GM18870 (cell line): ENCODE data around the gene SUN1.

ENCODE experiments used
- ATAC-seq: cut with Tn5 transposase; IDR thresholded peaks from one replicate; pipeline ENCODE4 v1.9.1; 2021; ENCODE audit warnings: moderate library complexity; ENCODE audit not compliant: unreplicated experiment

Gene SUN1

DNA sequence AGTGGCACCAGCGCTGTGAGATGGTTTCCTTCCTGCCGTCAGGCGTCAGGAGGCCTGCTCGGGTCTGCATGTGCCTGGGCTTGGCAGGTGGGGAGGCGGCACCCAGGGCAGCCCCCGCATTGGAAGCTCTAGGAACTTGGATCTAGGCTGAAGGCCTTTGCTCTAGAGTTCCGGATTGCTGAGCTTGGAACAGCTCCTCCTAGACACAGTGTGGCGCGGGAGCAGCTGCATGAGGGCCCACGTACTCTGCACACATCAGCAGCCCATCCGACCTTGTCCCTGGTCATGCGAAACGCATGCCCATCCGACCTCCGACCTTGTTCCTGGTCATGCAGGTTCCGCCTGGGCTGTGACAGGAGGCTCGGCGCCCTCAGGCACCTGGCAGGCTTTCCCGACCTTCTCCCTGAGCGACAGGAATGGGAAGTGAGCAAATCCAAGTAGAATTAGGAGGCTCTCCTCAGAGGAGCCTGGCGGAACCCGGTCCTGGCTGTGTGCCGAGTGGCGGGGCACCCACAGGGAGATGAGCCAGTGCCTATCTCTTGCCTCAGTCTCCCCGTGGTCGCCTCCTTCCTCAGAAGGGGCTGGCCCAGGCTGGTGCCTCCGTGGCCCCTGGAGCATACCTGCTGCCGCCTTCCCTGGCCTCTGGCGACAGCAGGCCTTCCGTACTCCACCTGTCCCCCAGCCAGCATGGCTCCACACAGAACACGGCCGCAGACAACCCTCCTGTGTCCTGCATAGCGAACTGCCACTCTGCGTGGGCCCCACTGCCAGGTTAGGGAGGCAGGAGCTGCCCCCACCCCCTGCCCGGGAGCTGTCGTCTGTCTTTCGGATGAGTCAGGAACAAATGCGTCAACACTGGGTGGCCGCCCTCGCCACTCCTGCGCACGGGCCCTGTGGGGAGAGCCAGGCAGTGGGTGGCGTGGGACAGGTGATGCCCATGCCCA is 56.1 kb downstream of the SUN1 start:
- ATAC-seq, result no peak

DNA sequence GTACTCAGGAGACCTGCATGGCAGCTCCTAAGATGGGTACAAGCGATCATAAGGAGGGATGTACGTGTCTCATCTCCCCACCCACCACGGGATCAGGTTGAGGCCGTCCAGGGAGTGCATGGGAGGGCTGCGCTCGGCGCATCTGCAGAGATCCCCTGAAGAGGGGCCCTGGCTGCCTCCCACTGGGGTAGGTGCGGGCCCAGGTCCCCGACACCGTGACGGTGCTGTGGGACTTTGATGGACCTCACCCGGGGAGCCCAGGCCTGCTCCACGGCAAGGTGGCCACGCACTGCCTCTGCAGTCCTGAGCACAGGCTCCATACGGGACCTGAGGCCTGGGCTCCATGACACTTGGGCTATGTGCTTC is 56.7 kb downstream of the SUN1 start:
- ATAC-seq, result no peak

DNA sequence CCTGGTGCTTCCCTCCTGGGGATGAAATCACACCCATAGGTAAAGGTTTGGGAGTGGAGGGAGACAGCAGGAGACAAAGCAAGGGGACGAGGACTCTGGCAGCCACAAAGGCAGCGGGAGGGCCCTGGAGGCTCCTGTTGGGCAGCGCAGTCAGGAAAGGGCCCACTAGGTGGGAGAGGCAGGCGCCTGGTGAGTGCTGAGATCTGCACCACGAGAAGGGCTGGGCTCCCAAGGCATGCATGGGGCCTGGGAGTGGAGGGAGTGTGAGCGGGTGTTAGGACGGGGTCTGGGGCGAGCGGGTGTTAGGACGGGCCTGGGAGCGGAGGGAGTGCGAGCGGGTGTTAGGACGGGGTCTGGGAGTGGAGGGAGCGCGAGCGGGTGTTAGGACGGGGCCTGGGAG is 57.1 kb downstream of the SUN1 start:
- no peak for ATAC-seq

DNA sequence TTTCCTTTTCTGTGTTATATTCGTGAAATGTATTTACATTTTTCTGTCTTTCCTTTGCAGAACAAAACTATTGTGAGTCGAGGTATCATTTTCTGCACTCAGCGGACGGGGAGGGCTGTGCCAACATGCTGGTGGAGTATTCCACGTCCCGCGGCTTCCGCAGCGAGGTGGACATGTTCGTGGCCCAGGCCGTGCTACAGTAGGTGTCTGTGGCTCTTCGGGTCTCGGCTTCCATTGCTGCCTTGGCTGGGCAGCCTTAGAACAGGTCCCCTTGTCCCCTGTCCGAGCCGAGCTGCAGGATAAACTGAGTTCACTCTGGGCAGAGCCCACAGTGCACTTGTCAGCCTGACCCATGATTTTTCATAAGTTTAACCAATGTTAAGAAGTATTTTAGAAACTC is 58.6 kb downstream of the SUN1 start:
- no peak for ATAC-seq

DNA sequence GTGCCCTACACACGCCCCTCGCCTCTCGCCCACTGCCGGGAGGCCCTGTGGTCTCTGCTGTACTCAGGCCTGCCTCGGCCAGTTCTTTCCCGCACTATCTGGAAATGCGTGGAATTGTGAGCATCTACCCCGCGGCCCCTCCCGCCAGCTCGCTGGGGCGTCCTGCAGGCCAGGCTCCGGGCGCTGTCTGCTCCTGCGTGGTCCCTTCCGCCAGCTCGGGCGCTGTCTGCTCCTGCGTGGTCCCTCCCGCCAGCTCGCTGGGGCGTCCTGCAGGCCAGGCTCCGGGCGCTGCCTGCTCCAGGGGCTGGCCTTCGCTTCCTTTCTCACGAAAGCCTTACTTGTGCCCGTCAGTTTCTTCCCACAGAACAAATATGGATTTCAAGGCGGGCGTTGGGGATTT is 59.0 kb downstream of the SUN1 start:
- no peak for ATAC-seq

DNA sequence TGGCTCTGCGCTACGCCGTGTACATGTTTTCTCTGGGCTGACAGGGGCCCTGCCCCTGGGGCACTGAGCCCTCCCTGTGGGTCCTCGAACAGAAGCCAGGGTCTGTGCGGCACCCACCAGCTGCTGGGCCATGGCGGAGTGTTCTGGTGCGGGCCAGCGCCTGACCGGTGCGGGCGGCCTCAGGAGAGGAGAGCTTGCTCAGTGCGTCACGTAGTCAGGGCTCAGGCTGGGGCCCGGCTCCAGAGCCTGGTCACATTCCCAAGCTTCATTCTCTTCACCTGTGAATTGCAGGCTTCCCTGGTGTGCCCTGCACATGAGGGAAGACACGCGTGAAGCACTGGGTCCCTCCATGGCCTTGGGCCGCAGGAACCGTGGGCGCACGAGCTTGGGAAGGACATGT is 59.5 kb downstream of the SUN1 start:
- no peak for ATAC-seq

DNA sequence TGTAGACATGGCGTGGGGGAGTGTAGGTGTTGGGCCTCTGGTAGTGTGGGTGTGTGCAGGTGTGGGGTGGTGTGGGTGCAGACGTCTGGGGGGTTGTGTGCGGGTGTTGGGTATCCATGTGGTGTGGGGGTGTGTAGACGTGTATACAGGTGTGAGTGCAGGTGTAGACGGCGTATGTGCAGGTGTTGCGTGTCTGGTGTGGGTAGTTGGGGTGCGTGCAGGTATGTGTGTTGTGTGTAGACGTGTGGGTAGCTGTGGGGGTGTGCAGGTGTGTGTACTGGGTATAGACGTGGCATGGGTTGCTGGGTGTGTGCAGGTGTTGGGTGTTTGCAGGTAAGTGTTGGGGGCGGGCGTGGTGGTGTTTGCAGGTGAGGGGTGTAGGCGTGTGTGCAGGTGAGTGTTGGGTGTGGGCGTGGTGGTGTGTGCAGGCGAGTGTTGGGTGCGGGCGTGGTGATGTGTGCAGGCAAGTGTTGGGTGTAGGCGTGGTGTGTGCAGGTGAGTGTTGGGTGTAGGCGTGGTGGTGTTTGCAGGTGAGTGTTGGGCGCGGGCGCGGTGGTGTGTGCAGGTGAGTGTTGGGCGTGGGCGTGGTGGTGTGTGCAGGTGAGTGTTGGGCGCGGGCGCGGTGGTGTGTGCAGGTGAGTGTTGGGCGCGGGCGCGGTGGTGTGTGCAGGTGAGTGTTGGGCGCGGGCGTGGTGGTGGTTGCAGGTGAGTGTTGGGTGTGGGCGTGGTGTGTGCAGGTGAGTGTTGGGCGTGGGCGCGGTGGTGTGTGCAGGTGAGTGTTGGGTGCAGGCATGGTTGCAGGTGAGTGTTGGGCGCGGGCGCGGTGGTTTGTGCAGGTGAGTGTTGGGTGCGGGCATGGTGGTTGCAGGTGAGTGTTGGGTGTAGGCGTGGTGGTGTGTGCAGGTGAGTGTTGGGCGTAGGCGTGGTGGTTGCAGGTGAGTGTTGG is 60.6 kb downstream of the SUN1 start:
- ATAC-seq, result no peak

DNA sequence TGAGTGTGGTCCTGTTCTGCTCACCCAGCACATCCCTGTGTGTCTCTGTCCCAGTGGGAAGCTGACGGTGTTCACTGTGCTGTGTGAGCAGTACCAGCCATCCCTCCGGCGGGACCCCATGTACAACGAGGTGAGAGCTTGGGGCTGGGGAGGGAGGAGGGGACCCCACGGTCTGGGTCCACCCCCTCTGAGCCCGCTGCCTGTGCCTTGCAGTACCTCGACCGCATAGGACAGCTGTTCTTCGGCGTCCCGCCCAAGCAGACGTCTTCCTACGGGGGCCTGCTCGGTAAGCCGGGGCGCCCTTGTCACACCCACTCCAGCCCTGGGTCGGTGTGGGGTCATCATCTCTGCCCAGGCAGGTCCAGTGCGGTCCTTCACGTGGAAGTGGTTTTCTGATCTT is 61.4 kb downstream of the SUN1 start:
- ATAC-seq, result no peak

DNA sequence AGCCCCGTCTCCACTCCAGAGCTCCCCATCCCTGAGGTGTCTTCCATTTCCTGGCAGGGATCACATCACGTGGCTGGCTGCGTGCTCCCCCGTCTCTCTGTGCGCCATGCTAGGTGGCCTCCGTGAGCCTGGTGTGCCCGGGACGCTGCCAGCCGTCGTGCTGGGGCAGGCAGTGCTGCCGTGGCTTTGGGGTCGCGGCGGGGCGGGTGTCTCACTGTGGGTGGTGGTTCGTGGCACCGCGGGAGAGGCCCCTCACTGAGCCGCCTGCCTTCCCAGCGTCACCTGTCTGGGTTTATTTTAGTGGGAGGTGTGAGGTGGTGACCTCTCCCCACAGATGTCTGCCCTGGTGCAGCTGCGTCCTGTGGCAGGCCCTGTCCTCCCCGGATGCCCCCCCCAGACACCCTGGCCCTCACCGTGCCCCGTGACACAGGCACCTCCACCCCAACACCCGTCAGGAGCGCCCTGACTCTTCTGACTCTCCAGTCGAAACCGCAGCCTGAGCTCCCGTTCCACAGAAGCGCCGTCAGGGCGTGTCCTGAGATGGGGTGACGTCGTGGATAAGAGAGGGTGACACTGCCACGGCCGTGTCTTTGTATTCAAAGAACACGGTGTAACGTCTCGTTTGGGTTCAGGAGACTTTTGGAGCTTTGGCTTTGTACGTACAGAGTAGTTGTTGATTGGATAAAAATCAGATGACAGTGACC is 62.0 kb downstream of the SUN1 start:
- no peak for ATAC-seq

DNA sequence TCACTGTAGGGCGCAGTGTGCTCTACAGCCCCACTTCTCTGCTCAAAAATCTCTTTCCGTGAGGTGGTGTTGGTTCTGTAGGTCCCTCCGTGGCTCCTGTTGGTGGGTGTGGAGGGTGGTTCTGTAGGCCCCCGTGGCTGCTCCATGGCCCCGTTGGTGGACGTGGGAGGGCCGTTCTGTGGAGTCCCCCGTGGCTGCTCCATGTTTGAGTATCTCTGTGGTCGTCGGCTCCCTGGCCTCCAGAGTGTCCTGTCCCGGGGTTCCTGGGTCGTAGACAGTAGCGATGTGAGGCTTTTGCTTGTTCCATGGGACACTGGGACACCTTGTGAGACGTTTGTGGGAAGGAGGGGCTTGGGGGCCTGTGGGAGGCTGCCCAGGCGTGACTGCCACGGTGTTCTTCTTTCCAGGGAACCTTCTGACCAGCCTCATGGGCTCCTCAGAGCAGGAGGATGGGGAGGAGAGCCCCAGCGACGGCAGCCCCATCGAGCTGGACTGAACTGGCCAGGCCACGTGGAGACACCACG is 62.7 kb downstream of the SUN1 start:
- no peak for ATAC-seq

DNA sequence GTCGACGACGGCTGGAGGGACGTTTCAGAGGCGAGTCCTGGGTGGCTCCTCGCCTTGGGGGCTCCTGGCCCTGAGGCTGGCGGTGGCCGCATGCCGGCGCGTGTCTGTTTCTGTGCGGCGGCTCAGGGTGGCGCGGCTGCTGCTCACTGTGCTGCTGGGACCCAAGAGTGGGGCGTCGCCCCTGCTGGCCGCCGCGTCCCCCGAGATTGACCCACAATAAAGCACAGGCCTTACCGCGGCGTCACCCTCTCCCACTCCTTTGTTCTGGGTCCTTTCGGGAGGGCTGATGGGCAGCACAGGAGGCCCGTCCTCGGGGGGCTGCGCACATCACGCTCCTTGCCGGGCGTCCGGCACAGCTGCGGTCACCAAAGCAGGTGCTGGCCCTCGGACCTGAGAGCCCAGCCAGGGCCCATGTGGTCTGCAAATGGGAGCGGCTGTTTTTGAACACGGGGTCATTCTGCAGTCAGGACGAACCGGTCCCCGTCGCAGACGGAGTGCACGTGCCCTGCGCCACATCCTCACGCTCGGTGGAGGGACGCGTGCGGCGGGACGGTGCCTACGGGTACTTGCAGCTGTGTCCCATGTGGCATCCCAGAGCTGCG is 63.3 kb downstream of the SUN1 start:
- ATAC-seq, result no peak

DNA sequence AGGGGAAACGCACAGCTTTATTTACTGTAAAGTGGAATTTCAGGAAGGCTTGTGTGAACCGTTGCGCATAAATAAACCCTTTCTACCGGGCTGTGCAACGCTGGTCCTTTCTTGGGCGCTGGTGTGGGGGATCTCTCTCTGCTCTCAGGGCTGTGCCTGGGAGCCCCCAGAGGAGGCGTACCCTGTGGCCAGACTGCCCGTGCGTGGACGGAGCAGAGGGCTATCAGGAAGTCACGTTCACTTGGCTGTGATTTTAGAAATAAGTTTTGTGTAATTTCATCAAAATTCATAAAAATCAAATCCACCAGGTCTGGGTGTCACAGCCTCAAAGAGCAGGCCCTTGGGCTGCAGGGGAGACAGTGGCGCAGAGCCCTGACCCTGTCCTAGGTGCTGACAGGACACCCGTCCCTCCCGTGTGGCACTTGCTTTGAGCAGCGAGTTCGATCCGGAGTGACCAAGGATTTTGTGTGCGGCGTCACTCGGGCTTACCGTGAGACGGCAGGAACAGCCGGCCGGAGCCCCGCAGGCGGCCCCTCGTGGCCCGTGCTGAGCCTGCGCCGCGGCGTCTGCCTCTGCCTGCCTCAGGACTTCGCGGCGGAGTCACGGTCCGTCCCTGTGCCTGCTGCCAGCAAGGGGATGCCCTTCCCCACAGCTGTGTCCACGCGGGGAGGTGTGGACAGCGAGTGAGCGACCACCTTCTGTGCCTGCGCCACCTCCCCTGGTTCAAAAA is 64.2 kb downstream of the SUN1 start:
- ATAC-seq, result no peak

DNA sequence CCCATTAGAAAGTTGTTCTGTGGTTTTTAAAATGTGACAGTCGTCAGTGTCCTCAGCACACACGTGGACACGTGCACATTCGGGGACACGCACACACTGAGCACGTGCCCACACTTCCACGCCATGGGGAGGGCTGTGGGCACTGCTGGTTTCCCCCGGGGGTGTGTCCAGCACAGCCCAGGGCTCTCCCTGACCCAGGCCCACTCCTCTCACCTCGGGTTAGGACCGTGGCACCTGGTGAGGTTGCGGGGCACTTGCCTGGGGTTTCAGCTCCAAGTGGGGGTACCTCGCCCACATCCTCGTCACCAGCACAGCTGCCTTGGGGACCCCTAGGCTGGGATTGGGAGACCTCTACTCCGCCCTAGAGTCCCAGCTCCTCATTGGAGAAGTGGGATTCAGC is 64.8 kb downstream of the SUN1 start:
- no peak for ATAC-seq

DNA sequence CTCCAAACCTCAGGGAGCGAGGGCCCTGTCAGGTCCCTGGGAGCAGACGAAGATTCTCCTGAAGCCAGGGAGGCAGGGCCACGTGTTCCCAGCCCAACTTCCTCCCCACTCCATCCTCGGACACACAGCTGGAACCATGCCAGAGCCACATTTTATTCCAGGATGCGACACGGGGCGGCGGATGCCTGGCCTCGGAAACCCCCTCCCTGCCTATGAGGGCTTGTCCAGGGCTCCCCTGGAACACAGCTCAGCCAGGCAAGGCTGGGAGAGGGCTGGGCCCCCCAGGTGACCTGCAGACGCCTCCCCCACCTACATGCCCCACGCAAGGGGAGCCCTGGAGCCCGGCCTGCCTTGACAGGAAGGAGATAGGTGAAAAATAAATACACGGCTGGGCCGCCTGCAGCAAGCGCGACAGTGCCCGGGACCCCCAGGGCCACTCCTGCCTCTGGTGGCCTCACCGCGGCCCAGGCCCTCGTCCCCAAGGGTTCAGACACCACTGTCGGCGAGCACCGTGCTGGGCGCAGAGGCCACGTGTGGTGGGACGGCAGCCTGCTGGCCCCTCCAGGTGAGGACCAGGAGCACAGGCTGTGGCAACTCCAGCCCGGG is 65.6 kb downstream of the SUN1 start:
- no peak for ATAC-seq

DNA sequence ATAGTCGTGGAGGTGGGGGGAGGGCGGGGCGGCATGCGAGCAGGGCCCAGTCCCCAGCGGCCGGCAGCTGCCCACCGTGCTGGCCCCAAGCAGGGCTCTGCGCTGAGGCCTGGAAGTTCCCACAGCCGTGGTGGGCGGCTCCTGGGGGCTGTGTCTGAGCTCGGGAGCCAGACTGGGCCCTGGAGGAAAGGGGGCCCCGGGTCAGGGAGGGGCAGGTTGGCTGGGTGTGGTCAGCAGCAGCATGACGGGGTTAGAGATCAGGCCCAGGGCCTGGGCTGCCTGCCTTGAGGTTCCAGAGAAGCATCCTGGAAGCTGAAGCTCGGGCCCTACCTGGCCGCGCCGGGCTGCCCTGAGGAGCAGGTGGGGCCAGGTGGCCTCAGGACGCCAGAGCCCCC is 66.2 kb downstream of the SUN1 start:
- ATAC-seq, result no peak

DNA sequence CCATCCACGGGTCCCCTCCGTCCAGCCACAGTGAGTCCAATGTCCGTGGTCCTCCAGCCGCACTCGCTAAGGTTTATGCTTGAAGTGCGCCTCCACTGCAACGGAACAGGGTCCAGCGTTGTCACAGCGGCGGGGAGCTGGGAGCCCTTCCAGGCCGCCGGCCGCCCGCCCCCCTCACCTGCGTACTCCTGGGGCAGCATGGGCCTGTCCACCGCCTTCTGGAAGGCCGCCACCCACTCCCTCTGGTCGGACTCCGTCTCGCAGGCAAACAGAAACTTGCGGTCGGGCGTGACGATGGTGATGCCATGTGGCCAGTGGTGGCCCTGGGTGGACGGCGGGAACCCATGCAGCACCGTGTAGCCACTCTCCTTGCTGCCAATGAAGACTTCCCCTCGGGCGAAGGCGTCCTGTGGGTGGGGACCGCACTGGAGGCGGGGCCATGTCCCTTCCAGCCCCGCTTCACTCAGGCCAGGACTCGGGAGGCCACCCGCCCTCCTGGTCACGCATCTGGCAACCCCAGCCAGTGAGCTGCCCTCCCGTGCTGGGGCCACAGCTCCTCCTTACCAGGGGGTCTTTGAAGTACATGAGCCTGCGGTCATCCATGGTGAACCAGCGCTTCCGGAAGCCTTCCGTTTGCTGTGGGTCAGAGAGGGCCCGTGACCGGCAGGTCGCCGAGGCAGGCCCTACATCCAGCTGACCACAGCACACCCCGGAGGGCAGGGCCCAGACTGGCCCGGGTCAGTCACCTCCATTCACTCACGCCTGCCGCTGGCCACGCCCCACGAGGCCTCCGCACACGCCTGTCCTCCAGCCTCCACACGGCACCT is 66.8 kb downstream of the SUN1 start:
- no peak for ATAC-seq

DNA sequence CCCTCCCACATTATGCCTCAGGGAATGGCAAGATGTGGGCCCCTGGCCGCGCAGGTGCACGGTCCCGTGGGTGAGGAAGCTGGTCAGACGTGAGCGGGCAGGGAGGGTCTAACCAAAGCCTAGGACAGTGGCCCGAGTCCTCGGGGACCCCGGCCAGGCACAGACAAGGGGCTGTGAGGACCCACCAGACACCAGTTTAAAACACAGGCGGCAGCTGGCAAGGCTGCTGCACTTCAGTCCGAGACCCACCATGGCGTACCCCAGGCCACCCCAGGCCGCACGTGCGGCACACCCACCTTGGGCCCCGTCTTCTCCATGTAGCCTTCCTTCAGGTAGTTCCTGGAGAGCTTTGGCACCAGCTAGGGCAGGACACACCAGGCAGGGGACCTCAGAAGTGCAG is 67.5 kb downstream of the SUN1 start:
- no peak for ATAC-seq

DNA sequence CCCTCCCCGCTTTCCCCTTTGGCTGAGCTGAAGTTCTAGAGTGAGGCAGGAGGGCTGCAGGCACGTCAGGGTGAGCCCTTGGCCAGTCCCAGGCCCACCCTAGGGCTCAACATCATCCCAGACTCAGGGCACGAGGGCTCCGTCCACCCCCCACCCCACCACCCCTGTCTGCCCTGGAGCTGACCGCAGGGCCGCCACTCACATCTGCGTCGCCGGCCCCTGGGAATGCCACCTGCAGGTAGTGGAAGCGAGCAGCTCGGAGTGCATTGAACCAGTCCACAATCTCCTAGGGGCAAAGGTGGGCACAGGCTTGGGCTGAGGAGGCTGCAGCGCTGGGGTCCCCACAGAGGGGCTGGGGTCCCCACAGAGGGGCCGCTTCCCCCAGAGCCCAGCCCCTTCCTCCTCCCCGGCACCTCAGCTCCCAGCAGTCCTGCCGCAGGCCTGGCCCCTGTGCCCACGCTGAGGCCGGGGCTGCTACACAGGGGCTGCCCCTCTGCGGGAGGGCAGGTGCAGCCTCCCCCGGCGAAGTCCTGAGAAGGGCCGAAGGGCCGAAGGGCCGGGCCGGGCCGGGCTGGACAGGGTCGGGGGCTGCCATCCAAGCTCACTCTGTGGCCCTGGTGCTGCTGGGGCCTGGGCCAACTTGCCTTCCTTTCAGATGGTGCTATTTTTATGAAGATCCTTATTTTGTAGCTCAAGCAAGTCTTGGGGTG is 68.2 kb downstream of the SUN1 start:
- no peak for ATAC-seq
